NOMO-1 (cell line): ENCODE results near the gene OGFOD3.

Experiments
- DNase-seq, 2 experiments: peaks; one replicate each; lab custom pipeline; 2025; ENCODE audit not compliant: unreplicated experiment in 2 of 2; lab: John Stamatoyannopoulos, UW

The OGFOD3 gene

DNA sequence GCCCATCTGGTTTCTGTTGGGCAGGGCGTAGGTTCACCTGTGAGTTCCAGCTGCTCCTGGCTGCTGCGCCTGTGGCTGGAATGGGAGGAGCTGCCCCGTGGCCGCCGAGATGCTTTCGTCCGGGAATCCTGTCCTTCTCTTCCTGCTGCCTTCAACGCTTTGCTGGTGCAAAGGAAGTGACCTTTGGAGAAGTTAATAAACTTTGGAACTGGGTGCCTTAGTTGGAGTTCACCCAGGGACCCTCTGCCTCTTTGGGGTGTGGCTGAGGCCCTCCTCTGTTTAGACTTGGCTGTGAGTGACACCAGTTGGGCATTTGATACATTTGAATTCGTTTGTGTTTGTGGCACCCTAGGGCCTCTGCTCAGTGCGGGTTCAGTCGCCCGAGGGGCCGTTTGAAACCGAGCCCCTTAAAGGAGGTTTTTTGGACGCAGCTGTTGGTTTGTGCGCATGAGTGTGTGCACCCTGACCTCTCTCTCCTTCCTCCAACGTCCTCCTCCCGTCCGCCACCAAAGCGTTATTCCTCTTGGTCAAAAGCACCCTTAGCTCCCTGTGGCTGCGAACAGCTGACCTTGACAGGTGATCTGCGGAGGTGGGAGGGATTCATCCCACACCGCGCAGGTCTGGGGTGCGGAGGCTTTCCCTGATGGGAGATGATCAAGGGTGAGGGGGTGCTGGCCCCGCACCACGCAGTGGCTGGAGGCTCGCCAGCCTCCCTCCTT is 75.9 kb downstream of the OGFOD3 start:
- DNase-seq = no peak

DNA sequence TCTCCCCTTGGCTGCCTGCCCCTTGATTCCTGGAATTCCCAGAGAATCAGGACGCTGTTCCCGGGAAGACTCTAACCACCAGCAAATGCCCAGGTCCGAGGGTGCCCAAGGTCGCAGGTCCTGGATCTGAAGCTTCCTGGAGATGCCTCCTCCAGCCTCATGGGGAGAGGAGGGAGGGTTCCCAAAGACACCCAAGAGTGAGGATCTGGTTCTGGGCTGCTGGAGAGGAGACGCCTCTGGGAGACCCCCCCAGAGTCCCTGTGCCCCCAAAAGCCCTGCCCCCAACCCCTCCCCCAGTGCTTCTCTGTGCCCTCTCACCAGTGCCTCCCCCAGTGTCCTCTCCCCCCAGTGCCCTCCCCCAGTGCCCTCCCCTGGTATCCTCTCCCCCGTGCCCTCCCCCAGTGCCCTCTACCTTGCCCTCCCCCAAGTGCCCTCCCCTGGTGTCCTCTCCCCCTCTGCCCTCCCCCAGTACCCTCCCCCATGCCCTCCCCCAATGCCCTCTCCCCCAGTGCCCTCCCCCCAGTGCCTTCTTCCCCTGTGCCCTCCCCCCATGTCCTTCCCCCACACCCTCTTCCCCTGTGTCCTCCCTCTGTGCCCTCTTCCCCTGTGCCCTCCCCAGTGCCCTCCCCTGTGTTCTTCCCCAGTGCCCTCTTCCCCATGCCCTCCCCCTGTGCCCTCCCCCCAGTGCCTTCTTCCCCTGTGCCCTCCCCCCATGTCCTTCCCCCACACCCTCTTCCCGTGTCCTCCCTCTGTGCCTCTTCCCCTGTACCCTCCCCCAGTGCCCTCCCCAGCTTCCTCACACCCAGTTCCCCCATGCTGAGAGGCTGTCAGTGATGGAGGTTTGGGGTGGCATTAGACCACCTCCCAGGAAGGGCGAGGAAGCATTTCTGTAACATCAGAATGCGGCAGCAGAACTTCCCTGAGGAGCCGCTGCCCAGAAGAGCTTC is 78.5 kb downstream of the OGFOD3 start:
- no peak for DNase-seq
